Activated naive CD4-positive, alpha-beta T cell treated with anti-CD3 and anti-CD28 coated beads for 36 hours (primary cell): ENCODE data around the gene PCMT1. TPM values are rescaled to one million over a fixed set of nuclear protein-coding genes. Genes with fewer than 3 reads are reported as not detected.

Experiments used
- CTCF ChIA-PET: fragments of 350-600 bp; sonication (Branson Sonifier 250); formaldehyde crosslinking; loops from one replicate; lab custom pipeline; 2021; ENCODE audit warnings: antibody characterized with exemption; lab: Charles Lee
- DNase-seq: peaks from one replicate; pipeline ENCODE4 v3.0.0-alpha.2; 2020
- H3K27ac Mint-ChIP-seq: one replicate; pipeline ENCODE4 v1.8.0; 2021; ENCODE audit warnings: mild to moderate bottlenecking, mixed read lengths
- H3K27me3 Mint-ChIP-seq: one replicate; pipeline ENCODE4 v1.8.0; 2021; ENCODE audit warnings: low read depth, mixed read lengths
- H3K36me3 Mint-ChIP-seq: one replicate; pipeline ENCODE4 v1.8.0; 2021; ENCODE audit warnings: low read depth, mixed read lengths
- H3K4me1 Mint-ChIP-seq: one replicate; pipeline ENCODE4 v1.8.0; 2021; ENCODE audit warnings: low read depth, mixed read lengths
- H3K4me3 Mint-ChIP-seq: one replicate; pipeline ENCODE4 v1.8.0; 2021; ENCODE audit warnings: mild to moderate bottlenecking, moderate library complexity, mixed read lengths
- H3K9me3 Mint-ChIP-seq: one replicate; pipeline ENCODE4 v1.8.0; 2021; ENCODE audit warnings: mixed read lengths
- intact Hi-C: fragments of 100-400 bp; cut with micrococcal nuclease; formaldehyde crosslinking; loops from one replicate; pipeline ENCODE4 v1.15.1; 2023
- total RNA-seq, 2 experiments: library from RNA; stranded (reverse); gene quantifications; one replicate each; pipeline ENCODE4 v1.2.3, GENCODE V29; 2021

PCMT1 gene
- total RNA-seq, 2 experiments from 2014 or later: 71.9 to 74.5 TPM

- intact Hi-C loops: no loop called here
- peaks cover 7% of the 10 kb centered on the region for H3K36me3 Mint-ChIP-seq
- H3K4me1 Mint-ChIP-seq: no peaks in the 10 kb centered on the region
- H3K27ac Mint-ChIP-seq: no peak overlapping the region
- no peaks in the 10 kb centered on the region for H3K27me3 Mint-ChIP-seq
- no peaks in the 10 kb centered on the region for H3K9me3 Mint-ChIP-seq
- CTCF ChIA-PET: interaction anchor here (0.5 kb wide), 1 partner anchor 50 kb away, joined by 3 read pairs; no protein-coding TSS in a partner anchor
- DNase-seq: no peak
- H3K4me3 Mint-ChIP-seq: no peak overlapping the region
These were observed 28.1 kb downstream of the PCMT1 start for GRCh38 chr6:149777624-149778023.

DNA sequence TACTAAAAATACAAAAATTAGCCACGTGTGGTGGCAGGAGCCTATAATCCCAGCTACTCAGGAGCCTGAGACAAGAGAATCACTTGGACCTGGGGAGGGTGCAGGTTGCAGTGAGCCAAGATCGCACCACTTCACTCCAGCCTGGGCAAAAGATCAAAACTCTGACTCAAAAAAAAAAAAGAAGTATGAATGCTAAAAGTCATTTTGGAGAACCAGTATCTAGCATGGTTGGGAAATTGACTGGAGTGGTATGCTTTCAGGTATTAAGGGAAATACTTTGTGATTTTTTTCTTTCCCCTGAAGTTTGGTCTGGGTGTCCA, 30.1 kb downstream of the PCMT1 start:
- no peak for DNase-seq
- Mint-ChIP-seq H3K4me3 (no peak overlapping the region), H3K27me3 (no peaks in the 10 kb centered on the region), H3K4me1 (no peaks in the 10 kb centered on the region), H3K27ac (no peak overlapping the region), H3K9me3 (no peaks in the 10 kb centered on the region), H3K36me3 (peaks cover 10% of the 10 kb centered on the region)
- intact Hi-C loops: no loop called here
- CTCF ChIA-PET: interaction anchor here (0.6 to 0.7 kb wide), 2 partner anchors 59 to 947 kb away, joined by 3 to 5 read pairs; no protein-coding TSS in a partner anchor

DNA sequence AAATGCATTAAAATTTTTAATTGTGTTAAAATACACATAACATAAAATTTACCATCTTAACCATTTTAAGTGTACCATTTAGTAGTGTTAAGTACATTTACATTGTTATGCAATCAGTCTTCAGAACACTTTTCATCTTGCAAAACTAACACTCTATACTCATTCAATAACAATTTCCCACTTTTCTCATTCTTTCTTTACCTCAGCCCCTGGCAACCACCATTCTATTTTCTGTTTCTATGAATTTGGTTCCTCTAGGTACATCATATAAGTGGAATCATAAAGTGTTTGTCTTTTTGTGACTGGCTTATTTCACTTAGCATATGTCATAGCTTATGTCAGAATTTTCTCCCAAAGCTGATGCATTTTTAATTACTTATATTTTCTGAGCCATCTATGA, 32.2 kb downstream of the PCMT1 start:
- Mint-ChIP-seq H3K27ac (no peak overlapping the region), H3K4me1 (no peaks in the 10 kb centered on the region), H3K4me3 (no peak overlapping the region), H3K36me3 (peaks cover 7% of the 10 kb centered on the region), H3K27me3 (no peaks in the 10 kb centered on the region), H3K9me3 (no peaks in the 10 kb centered on the region)
- DNase-seq: no peak
- intact Hi-C loops: no loop called here
- CTCF ChIA-PET: no interaction called here

DNA sequence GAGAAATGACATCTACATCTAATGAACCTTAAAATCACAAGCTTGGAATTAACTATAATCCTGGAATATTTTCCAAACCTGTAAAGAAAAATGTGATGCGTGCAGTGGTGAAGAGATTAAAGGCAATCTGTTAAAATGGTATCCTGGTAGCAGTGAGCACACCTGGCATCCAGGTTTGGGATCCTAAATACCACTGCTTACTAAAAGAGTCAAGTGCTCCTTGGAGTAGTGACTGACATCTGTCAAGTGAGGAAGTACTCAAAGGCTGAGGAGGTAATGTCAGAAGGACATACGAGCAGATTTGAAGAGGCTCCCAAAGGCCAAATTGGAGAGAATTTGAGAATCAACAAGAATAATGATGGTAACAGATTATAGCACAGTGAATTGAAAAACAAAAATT, 32.8 kb downstream of the PCMT1 start:
- DNase-seq: no peak
- Mint-ChIP-seq H3K4me3 (no peak overlapping the region), H3K27ac (no peak overlapping the region), H3K4me1 (no peaks in the 10 kb centered on the region), H3K36me3 (peaks cover 7% of the 10 kb centered on the region), H3K9me3 (no peaks in the 10 kb centered on the region), H3K27me3 (no peaks in the 10 kb centered on the region)
- intact Hi-C loops: no loop called here
- CTCF ChIA-PET: no interaction called here

DNA sequence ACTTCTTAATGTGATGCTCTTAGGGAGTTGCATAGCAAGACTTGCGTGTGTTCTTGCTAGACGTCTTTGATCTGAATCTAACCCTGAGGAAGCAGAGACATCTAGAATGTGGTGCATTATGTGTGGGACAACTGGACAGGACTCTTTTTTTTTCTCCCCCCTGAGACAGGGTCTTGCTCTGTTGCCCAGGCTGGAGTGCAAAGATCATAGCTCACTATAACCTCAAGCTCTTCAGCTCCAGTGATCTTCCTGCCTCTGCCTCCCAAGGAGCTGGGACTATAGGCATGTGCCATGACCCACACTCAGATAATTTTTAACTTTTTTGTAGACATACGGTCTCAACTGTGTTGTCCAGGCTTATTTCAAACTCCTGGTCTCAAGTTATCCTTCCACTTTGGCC, 34.0 kb downstream of the PCMT1 start:
- CTCF ChIA-PET: interaction anchor here (0.6 to 1.0 kb wide), 3 partner anchors 12 to 51 kb away, joined by 3 to 5 read pairs (median 4); no protein-coding TSS in a partner anchor
- H3K36me3 Mint-ChIP-seq: peaks cover 7% of the 10 kb centered on the region
- intact Hi-C loops: no loop called here
- H3K27me3 Mint-ChIP-seq: no peaks in the 10 kb centered on the region
- DNase-seq: no peak
- no peaks in the 10 kb centered on the region for H3K9me3 Mint-ChIP-seq
- H3K4me1 Mint-ChIP-seq: no peaks in the 10 kb centered on the region
- H3K27ac Mint-ChIP-seq: no peak overlapping the region
- no peak overlapping the region for H3K4me3 Mint-ChIP-seq

GRCh38 chr6:149806127-149806526, 56.6 kb downstream of the PCMT1 start:
- H3K4me3 Mint-ChIP-seq: no peak overlapping the region
- no peak for DNase-seq
- H3K27ac Mint-ChIP-seq: peak overlapping the region; percentile 19
- H3K9me3 Mint-ChIP-seq: no peaks in the 10 kb centered on the region
- CTCF ChIA-PET: no interaction called here
- H3K27me3 Mint-ChIP-seq: no peaks in the 10 kb centered on the region
- intact Hi-C loops: no loop called here
- peaks cover 4% of the 10 kb centered on the region for H3K4me1 Mint-ChIP-seq
- H3K36me3 Mint-ChIP-seq: peaks cover 15% of the 10 kb centered on the region

DNA sequence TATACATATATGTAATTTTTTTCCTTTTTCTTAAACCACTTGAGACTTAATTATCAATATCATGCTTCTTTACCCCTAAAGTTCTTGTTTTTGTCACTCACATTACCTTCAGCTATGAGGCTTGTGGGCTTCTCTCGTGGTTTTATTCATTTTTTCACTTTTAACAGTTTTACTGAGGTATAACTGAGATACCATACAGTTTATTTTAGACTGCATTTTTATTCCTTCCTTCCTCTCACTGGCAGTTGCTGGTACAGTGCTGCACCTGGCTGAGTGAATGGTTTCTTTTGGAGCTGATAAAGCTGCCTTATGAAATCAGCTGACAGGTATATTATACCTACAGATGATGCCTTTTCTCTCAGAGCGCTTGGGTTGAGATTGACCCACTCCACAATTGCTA, 60.3 kb downstream of the PCMT1 start:
- DNase-seq: no peak
- no peak overlapping the region for H3K4me3 Mint-ChIP-seq
- no peaks in the 10 kb centered on the region for H3K9me3 Mint-ChIP-seq
- H3K27me3 Mint-ChIP-seq: no peaks in the 10 kb centered on the region
- H3K27ac Mint-ChIP-seq: no peak overlapping the region
- CTCF ChIA-PET: interaction anchor here (0.6 kb wide), 1 partner anchor 586 kb away, joined by 3 read pairs; no protein-coding TSS in a partner anchor
- intact Hi-C loops: no loop called here
- peaks cover 4% of the 10 kb centered on the region for H3K4me1 Mint-ChIP-seq
- peaks cover 13% of the 10 kb centered on the region for H3K36me3 Mint-ChIP-seq

- Mint-ChIP-seq H3K9me3 (no peaks in the 10 kb centered on the region), H3K4me3 (no peak overlapping the region), H3K4me1 (peaks cover 2% of the 10 kb centered on the region), H3K27ac (no peak overlapping the region), H3K27me3 (no peaks in the 10 kb centered on the region), H3K36me3 (peaks cover 11% of the 10 kb centered on the region)
- CTCF ChIA-PET: interaction anchor here (1.0 to 1.1 kb wide), 2 partner anchors 28 to 188 kb away, joined by 3 to 5 read pairs; no protein-coding TSS in a partner anchor
- intact Hi-C loops: no loop called here
- no peak for DNase-seq
These were observed 63.8 kb downstream of the PCMT1 start for GRCh38 chr6:149813351-149813750.

DNA sequence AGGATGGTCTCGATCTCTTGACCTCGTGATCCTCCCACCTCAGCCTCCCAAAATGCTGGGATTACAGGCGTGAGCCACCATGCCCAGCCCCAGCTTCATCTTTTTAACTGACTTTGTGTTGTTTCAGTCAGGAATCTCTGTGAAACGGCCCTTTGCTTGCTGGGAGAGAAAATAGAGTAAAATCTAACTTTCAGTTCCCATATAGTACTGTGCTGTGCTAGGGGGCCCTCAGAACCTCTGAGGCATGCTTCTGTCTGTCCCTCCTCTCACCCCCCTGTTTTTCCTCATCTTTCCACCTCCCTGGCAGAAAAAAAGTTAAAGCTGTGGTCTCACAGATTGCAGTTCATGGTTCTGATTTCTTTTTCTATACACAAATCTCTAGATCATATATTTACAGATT, 66.2 kb downstream of the PCMT1 start:
- H3K4me1 Mint-ChIP-seq: peaks cover 2% of the 10 kb centered on the region
- no peaks in the 10 kb centered on the region for H3K27me3 Mint-ChIP-seq
- peaks cover 6% of the 10 kb centered on the region for H3K36me3 Mint-ChIP-seq
- intact Hi-C loops: no loop called here
- no peak for DNase-seq
- no peaks in the 10 kb centered on the region for H3K9me3 Mint-ChIP-seq
- CTCF ChIA-PET: interaction anchor here (0.6 to 0.7 kb wide), 2 partner anchors 65 to 263 kb away, joined by 4 read pairs; no protein-coding TSS in a partner anchor
- H3K4me3 Mint-ChIP-seq: no peak overlapping the region
- no peak overlapping the region for H3K27ac Mint-ChIP-seq

- no peak overlapping the region for H3K27ac Mint-ChIP-seq
- CTCF ChIA-PET: interaction anchor here (2.6 kb wide), 1 partner anchor 20 kb away, joined by 8 read pairs; no protein-coding TSS in a partner anchor
These were observed 71.0 kb downstream of the PCMT1 start for GRCh38 chr6:149820506-149820905.

DNA sequence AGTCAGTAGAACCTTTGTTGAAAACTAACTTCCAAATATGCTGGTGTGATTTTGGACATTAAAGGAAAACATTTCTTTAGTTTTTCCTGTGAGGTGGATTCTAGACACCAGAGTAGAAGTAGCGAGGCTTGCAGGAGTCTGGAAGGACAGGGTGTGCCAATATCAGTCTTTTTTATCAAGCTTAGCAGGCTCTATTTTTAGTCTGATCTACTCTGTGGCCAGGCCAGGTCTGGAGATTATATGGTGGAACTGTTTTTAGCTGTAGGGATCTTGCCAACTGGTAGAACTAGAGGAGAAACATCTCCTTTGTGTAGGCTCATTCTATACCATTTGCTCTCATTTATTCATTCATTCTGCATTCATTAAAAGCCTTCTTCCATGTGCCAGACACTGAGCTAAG, 72.0 kb downstream of the PCMT1 start:
- Mint-ChIP-seq H3K36me3 (no peaks in the 10 kb centered on the region), H3K9me3 (no peaks in the 10 kb centered on the region), H3K27me3 (no peaks in the 10 kb centered on the region), H3K4me1 (no peaks in the 10 kb centered on the region), H3K27ac (no peak overlapping the region), H3K4me3 (no peak overlapping the region)
- no peak for DNase-seq
- CTCF ChIA-PET: interaction anchor here (2.6 kb wide), 1 partner anchor 19 kb away, joined by 8 read pairs; no protein-coding TSS in a partner anchor
- intact Hi-C loops: loop anchor here (5.0 kb wide), 1 partner anchor 104 kb away; the partner anchor contains the start of gene LATS1

More at GRCh38 chr6:149820506-149820905, 71.0 kb downstream of the PCMT1 start:
- H3K4me3 Mint-ChIP-seq: no peak overlapping the region
- no peak for DNase-seq
- intact Hi-C loops: loop anchor here (5.0 kb wide), 1 partner anchor 103 kb away; the partner anchor contains the start of gene LATS1
- no peaks in the 10 kb centered on the region for H3K27me3 Mint-ChIP-seq
- peaks cover 2% of the 10 kb centered on the region for H3K4me1 Mint-ChIP-seq
- no peaks in the 10 kb centered on the region for H3K36me3 Mint-ChIP-seq
- H3K9me3 Mint-ChIP-seq: no peaks in the 10 kb centered on the region

- intact Hi-C loops: loop anchor here (1.0 to 5.0 kb wide), 2 partner anchors 106 to 258 kb away; partner anchors contain the start of gene LATS1
- no peaks in the 10 kb centered on the region for H3K27me3 Mint-ChIP-seq
- H3K27ac Mint-ChIP-seq: no peak overlapping the region
These were observed 73.5 kb downstream of the PCMT1 start for GRCh38 chr6:149823013-149823412.

GRCh38 chr6:149825292-149825691, 75.8 kb downstream of the PCMT1 start:
- CTCF ChIA-PET: interaction anchor here (3.0 to 4.9 kb wide), 2 partner anchors 10 to 14 kb away, joined by 16 to 17 read pairs; no protein-coding TSS in a partner anchor
- Mint-ChIP-seq H3K9me3 (no peaks in the 10 kb centered on the region), H3K4me3 (no peak overlapping the region), H3K27me3 (no peaks in the 10 kb centered on the region), H3K4me1 (no peaks in the 10 kb centered on the region), H3K27ac (no peak overlapping the region), H3K36me3 (no peaks in the 10 kb centered on the region)
- intact Hi-C loops: no loop called here
- DNase-seq: no peak

More at GRCh38 chr6:149823013-149823412, 73.5 kb downstream of the PCMT1 start:
- Mint-ChIP-seq H3K36me3 (no peaks in the 10 kb centered on the region), H3K4me3 (no peak overlapping the region), H3K4me1 (no peaks in the 10 kb centered on the region), H3K9me3 (no peaks in the 10 kb centered on the region)
- no peak for DNase-seq
- CTCF ChIA-PET: interaction anchor here (1.0 to 3.0 kb wide), 2 partner anchors 12 to 25 kb away, joined by 3 to 16 read pairs; no protein-coding TSS in a partner anchor
